GM19328 (cell line): Measurements from ENCODE around the gene C12orf60.

Experiments used
- ATAC-seq: cut with Tn5 transposase; IDR thresholded peaks from one replicate; pipeline ENCODE4 v1.9.1; 2021; ENCODE audit warnings: mild to moderate bottlenecking, moderate library complexity; ENCODE audit not compliant: unreplicated experiment

Gene C12orf60

GRCh38 chr12:14833952-14834351, 30.5 kb downstream of the C12orf60 start:
- no peak for ATAC-seq

- ATAC-seq: no peak
Observed at GRCh38 chr12:14834509-14834908, 31.0 kb downstream of the C12orf60 start.

DNA sequence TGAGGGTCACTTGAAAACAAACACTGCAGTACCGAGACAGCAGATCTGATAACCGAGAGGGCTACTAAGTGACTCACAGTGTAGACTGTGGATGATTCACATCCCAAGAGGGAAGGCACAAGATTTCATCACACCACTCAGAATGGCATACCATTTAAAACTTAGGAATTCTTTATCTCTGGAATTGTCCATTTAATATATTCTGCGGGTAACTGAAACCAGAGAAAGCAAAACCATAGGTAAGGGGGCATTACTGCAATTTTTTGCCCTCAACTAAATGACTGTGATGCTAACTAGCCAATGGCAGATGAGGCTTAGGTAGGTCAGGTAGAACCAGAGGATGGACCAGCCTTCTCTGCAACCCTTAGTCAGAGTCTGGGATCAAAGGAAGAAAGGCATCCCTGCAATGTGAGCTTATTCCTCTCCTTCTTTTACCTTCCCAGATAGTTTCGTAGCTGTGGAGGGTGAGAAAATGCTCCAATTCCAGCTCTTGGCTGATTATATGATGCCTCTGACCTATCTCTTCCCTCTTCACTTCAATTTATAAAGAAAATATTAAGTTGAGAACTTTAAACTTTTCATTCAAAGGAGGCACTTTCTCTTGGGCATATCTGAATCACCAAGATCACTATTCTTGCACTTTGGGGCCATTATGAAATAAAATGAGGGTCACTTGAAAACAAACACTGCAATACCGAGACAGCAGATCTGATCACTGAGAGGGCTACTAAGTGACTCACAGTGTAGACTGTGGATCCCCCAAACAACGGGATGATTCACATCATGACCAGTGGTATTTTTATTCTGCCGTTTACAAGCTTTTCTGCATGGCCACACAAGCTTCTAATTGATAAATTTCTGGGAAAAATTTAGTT, 33.1 kb downstream of the C12orf60 start:
- ATAC-seq: no peak

- ATAC-seq: no peak
Observed at GRCh38 chr12:14839262-14839661, 35.8 kb downstream of the C12orf60 start.

DNA sequence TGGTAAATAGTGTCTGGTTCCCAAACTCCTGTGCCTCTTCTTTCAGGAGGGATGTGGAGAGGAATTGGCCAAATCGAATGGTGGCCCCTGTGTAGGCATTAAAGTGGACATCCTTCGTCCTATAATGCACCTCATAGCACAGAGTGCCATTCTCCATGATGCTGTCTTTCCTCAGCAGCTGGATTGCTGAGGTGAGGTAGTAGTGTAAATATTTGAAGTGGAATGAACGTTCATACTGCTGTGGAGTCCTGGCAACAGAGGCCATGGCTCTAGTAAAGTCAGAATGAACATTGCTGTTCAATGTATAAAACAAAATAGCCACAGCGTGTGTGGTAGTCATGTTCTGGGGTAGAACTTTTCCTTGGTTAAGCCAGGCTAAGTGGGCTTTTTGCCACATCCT, 37.1 kb downstream of the C12orf60 start:
- ATAC-seq: no peak

GRCh38 chr12:14841761-14842160, 38.3 kb downstream of the C12orf60 start:
- ATAC-seq: no peak

GRCh38 chr12:14842315-14842714, 38.8 kb downstream of the C12orf60 start:
- no peak for ATAC-seq

- no peak for ATAC-seq
Observed at GRCh38 chr12:14843425-14843887, 40.0 kb downstream of the C12orf60 start, which contains the start of gene ART4. TSS of gene ART4 (minus strand) at chr12:14843526. CDS start at chr12:14843113, 413 bp downstream.

DNA sequence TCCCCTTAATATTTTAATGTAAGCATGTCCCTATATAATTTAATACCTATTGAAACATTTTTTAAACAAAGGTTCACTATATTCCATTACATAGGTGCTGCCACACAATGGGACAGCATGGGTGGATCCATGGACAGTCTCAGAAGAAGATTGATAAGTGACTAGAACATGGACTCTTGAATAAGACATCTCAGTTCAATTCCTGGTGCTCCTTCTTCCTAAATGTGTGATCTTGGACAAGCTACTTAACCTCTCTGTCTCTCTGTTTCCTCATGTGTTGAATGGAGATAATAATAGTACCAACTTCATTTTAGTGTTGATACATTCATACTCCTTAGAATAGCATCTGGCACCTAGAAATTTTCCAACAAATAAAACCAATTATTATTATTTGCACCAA, 40.9 kb downstream of the C12orf60 start:
- ATAC-seq: no peak

- ATAC-seq: no peak
Observed at GRCh38 chr12:14845350-14845750, 41.9 kb downstream of the C12orf60 start.

GRCh38 chr12:14846042-14846587, 42.6 kb downstream of the C12orf60 start:
- no peak for ATAC-seq

GRCh38 chr12:14846876-14847580, 43.6 kb downstream of the C12orf60 start:
- ATAC-seq: no peak

DNA sequence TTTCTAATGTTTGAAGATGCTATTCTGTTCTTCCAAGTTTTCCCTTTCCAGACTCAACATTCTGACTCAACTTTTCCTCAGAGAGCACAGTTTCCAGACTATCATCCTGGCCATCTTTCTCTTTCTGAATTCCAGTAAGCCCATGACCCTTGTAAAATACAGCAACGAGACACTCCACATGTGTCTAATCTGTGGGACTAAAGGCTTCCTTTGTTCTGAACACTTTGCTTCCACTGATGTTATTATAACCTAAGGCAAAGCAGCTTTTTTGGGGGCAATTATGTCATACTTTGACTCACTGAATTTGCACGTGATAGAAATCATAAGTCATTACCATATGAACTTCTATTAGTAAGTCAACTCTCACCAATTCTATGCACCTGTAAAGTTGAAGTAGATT, 46.2 kb downstream of the C12orf60 start:
- no peak for ATAC-seq

DNA sequence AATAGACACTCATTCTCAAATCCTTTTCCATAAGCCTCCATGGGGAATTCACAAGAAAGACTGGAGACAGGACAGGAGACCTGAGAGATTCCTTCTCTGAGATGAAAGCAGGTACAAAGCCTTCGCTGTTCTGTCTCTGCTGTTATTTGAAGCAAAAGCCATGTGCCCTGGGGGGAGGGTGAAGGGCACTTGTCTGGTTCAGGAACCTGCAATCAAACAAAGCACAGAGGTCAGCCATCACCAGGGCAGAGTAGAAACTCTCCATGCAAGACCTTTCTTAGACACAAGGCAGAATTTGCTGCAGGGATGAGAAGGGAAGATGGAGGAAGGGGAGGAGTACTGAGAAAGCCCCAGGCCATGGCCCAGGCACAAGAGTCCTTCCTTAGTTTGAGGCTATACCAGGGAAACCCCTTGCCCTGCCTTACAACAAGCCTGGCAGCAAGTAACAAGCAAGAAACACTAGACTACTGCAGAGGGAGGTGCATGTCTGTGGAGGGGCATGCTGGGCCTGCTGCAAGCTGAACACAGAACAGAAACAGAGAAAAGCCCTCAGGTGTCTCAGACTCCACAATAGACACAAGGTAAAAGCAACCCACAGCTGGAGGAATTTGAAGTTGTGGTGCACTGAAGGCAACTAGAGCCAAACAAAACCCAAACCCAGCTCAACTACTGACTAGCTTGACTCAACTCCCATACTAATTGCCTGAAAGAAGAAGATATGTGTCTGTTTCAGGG, 47.6 kb downstream of the C12orf60 start:
- ATAC-seq: peak; percentile 63

DNA sequence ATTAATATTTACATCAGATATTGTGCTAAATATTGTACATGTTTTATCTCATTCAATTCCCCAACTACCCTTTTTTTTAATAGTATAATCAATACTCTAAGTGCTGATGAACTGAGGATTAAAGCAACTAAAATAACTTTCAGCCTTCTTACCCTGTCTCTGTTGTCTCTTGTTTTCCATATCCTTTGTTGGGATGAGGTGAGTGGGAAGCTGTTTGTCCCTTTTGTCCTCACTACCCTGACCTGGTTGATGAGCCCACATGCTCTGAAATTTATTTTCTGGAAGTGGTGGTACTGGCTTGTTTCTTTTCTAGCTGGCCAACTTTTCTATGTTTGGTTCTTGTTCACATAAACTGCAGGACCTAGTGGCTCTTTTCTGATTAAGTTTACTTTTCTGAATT, 49.4 kb downstream of the C12orf60 start:
- ATAC-seq: no peak

- no peak for ATAC-seq
Observed at GRCh38 chr12:14853961-14854360, 50.5 kb downstream of the C12orf60 start.

- peak; percentile 51 for ATAC-seq
Observed at GRCh38 chr12:14854586-14855183, 51.2 kb downstream of the C12orf60 start.

DNA sequence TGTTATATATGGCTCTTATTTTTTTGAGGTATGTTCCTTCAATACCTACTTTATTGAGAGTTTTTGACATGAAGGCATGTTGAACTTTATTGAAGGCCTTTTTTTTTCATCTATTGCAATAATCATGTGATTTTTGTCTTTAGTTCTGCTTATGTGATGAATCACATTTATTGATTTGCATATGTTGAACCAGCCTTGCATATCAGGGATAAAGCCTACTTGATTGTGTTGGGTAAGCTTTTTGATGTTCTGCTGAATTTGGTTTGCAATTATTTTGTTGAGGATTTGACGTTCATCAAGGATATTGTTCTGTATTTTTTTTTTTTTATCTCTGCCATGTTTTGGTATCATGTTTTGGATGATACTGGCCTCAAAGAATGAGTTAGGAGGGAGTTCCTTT, 55.0 kb downstream of the C12orf60 start:
- ATAC-seq: no peak

- no peak for ATAC-seq
Observed at GRCh38 chr12:14860490-14860889, 57.0 kb downstream of the C12orf60 start.

DNA sequence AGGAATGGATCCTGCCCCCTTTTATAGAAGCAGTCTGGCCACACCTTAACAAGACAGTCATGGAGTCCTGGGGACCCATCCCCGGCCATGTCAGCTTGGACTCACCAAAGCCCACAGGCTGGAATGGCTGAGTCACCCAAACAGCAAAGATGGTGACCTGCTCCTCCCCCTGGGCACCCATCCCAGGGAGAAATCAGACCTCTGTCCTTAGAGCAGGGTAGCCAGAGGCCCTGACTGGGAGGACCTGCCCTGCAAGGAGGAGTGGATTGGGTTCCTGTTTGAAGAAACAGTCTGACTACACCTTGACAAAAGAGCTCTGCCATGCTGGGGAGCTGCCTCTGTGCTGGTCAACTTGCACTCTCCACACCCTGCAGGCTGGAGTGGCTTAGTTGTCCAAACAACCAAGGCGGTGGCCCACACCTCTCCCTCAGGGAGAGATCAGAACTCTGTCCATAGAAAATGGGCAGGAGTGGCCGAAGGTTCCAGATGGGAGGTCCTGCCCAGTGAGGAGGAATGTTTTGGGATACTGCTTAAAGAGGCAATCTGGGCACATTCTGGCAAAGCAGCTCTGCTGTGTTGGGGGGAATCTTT, 65.5 kb downstream of the C12orf60 start:
- no peak for ATAC-seq
